ENCODE measurements around the gene MARCHF5.

MARCHF5 gene

GRCh38 chr10:92354587-92354986 lies 63.6 kb downstream of the MARCHF5 start:
- no peak overlapping the region for H3K4me3 ChIP-seq (ENCODE audit: low read depth, low read length)
- no peak for TF ChIP-seq CTCF (IDR thresholded peaks at IDR 0.05; ENCODE audit: low read depth, low read length, missing control alignments)
- in situ Hi-C loops (cut with HindIII; ENCODE audit: low sequenced_read_pairs), result no loop called here
- DNase-seq (ENCODE audit: low read depth), result no peak

DNA sequence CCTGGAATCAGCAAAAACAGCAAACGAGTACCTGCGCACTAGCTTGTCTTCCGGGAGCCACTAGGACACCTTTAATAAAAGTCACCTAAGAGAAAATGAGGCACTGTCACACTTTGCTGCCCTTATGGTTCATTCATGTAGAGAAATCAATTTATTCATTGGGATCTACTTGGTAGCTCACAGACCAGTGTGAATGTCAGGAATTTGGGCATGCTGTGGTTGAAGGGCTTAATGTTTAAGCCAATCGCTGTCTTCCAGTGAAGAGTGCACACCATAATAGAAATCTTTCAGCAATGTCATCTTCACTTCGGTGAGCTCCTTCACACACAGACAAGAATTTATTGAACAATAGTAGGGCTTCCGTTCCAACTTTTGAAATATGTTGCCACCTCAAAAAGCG lies 65.1 kb downstream of the MARCHF5 start:
- TF ChIP-seq CTCF (IDR thresholded peaks at IDR 0.05; ENCODE audit: low read depth, low read length, missing control alignments), result no peak
- H3K4me3 ChIP-seq (ENCODE audit: low read depth, low read length), result no peak overlapping the region
- DNase-seq (ENCODE audit: low read depth), result no peak
- in situ Hi-C loops (cut with HindIII; ENCODE audit: low sequenced_read_pairs), result no loop called here

DNA sequence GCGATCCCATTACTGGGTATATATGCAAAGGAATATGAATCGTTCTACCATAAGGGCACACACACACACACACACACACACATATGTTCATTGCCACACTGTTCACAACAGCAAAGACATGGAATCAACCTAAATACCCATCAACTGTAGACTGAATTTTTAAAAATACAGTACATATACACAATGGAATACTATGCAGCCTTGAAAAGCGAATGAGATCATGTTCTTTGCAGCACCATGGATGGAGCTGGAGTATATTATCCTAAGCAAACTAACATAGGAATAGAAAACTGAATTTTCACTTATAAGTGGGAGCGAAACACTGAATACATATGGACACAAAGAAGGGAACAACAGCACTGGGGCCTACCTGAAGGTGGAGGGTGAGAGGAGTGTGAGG lies 72.5 kb downstream of the MARCHF5 start:
- H3K4me3 ChIP-seq (ENCODE audit: low read depth, low read length), result no peak overlapping the region
- TF ChIP-seq CTCF (IDR thresholded peaks at IDR 0.05; ENCODE audit: low read depth, low read length, missing control alignments), result no peak
- in situ Hi-C loops (cut with HindIII; ENCODE audit: low sequenced_read_pairs), result no loop called here
- no peak for DNase-seq (ENCODE audit: low read depth)

DNA sequence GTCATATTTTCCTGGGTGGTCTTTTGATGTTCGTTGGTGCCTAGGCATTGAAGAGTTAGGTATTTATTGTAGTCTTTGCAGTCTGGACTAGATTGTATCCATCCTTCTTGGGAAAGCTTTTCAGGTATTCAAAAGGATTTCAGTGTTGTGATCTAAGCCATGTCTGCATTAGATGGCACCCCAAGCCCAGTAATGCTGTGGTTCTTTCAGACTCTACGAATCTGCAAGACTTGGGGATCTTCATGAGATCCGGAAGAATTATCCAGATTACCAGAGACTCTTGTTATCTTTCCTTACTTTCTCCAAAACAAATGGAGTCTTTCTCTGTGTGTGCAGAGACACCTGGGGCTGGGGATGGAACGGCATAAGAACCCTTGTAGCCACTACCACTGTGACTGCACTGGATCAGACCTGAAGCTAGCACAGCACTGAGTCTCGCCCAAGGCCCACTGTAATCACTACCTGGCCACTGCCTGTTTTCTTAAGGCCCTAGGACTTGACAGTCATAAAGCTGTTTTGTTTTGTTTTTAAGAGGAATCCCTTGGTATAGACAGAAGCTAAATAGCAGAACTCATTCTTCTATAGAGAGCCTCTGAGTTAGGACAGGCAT lies 75.5 kb downstream of the MARCHF5 start:
- in situ Hi-C loops (cut with HindIII; ENCODE audit: low sequenced_read_pairs), result no loop called here
- TF ChIP-seq CTCF (IDR thresholded peaks at IDR 0.05; ENCODE audit: low read depth, low read length, missing control alignments), result no peak

DNA sequence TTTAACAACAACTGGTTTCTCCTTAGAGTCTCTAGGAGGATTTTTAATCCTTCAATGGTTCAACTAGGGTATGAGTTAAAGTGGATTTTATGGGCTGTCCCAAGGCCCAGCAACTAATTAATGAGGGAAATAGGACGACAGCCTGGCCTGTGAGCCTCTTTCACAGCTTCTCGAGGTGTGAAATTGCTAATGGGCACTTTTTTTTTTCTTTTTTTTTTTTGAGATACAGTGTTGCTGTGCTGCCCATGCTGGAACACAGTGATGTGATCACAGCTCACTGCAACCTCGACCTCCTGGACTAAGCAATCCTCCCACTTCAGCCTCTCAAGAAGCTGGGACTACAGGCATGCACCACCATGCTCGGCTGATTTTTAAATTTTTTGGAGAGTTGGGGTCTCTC lies 87.0 kb downstream of the MARCHF5 start:
- no peak for DNase-seq (ENCODE audit: low read depth)
- no peak overlapping the region for H3K4me3 ChIP-seq (ENCODE audit: low read depth, low read length)
- no peak for TF ChIP-seq CTCF (IDR thresholded peaks at IDR 0.05; ENCODE audit: low read depth, low read length, missing control alignments)
- in situ Hi-C loops (cut with HindIII; ENCODE audit: low sequenced_read_pairs), result no loop called here

More for the DNA sequence above, 75.5 kb downstream of the MARCHF5 start:
- no peak overlapping the region for H3K4me3 ChIP-seq (ENCODE audit: low read depth, low read length)
- DNase-seq (ENCODE audit: low read depth), result no peak

DNA sequence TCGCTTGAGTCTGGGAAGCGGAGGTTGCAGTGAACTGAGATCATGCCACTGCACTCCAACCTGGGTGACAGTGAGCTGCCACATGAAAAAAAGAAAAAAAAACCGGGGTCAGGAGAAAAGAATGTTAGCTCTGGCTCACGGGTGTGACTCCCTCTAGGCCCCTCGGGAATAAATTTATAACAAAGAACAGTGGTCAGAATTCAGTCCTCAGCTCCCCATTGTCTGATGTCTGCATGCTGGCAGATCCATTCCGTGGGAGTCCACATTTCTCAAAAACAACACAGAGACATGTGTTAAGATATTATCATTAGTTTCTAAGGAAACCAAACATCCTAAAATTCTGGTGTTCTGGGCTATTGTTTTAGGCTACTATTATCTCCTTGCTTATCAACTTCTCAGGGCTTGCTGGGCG lies 90.6 kb downstream of the MARCHF5 start:
- no peak overlapping the region for H3K4me3 ChIP-seq (ENCODE audit: low read depth, low read length)
- TF ChIP-seq CTCF (IDR thresholded peaks at IDR 0.05; ENCODE audit: low read depth, low read length, missing control alignments), result no peak
- in situ Hi-C loops (cut with HindIII; ENCODE audit: low sequenced_read_pairs), result no loop called here
- no peak for DNase-seq (ENCODE audit: low read depth)
